ENCODE measurements around the gene PIF1. TPM values are rescaled to one million over a fixed set of nuclear protein-coding genes. Genes with fewer than 3 reads are reported as not detected.

Gene PIF1
- total RNA-seq, 4 donors from 2014 or later: 0.42 to 5.9 (median 1.5) TPM

DNA sequence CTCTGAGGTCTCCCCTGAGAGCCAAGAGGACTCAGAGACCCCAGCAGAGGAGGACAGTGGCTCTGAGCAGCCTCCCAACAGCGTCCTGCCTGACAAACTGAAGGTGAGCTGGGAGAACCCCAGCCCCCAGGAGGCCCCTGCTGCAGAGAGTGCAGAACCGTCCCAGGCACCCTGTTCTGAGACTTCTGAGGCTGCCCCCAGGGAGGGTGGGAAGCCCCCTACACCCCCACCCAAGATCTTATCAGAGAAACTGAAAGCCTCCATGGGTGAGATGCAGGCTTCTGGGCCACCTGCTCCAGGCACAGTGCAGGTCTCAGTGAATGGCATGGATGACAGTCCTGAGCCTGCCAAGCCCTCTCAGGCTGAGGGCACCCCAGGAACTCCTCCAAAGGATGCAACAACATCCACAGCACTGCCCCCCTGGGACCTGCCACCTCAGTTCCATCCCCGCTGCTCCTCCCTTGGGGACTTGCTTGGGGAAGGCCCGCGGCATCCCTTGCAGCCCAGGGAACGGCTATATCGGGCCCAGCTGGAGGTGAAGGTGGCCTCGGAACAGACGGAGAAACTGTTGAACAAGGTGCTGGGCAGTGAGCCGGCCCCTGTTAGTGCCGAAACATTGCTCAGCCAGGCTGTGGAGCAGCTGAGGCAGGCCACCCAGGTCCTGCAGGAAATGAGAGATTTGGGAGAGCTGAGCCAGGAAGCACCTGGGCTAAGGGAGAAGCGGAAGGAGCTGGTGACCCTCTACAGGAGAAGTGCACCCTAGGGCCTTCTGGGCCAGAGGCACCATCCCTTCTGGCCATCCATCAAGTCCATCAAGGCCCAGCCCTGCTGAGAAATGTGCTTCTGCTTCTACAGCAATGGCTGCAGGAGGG is 39.9 kb upstream of the PIF1 start:
- no peak overlapping the region for H3K4me3 ChIP-seq
- WGBS: 70% methylated on average over 3 of the region's 12 CpGs
- peaks cover 48% of the 10 kb centered on the region for H3K36me3 ChIP-seq
- no peak for DNase-seq (ENCODE audit: low spot score in 2 of 2)
- no peaks in the 10 kb centered on the region for H3K4me1 ChIP-seq
- TF ChIP-seq POLR2AphosphoS5 (IDR thresholded peaks at IDR 0.05) (no peak), POLR2A (IDR thresholded peaks at IDR 0.05) (no peak), EP300 (IDR thresholded peaks at IDR 0.05) (no peak)
- TF ChIP-seq, protein P1, sequence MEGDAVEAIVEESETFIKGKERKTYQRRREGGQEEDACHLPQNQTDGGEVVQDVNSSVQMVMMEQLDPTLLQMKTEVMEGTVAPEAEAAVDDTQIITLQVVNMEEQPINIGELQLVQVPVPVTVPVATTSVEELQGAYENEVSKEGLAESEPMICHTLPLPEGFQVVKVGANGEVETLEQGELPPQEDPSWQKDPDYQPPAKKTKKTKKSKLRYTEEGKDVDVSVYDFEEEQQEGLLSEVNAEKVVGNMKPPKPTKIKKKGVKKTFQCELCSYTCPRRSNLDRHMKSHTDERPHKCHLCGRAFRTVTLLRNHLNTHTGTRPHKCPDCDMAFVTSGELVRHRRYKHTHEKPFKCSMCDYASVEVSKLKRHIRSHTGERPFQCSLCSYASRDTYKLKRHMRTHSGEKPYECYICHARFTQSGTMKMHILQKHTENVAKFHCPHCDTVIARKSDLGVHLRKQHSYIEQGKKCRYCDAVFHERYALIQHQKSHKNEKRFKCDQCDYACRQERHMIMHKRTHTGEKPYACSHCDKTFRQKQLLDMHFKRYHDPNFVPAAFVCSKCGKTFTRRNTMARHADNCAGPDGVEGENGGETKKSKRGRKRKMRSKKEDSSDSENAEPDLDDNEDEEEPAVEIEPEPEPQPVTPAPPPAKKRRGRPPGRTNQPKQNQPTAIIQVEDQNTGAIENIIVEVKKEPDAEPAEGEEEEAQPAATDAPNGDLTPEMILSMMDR (IDR thresholded peaks at IDR 0.05): no peak
- H3K9me3 ChIP-seq: no peaks in the 10 kb centered on the region
- H3K27ac ChIP-seq: no peak overlapping the region
- no peaks in the 10 kb centered on the region for H3K27me3 ChIP-seq

DNA sequence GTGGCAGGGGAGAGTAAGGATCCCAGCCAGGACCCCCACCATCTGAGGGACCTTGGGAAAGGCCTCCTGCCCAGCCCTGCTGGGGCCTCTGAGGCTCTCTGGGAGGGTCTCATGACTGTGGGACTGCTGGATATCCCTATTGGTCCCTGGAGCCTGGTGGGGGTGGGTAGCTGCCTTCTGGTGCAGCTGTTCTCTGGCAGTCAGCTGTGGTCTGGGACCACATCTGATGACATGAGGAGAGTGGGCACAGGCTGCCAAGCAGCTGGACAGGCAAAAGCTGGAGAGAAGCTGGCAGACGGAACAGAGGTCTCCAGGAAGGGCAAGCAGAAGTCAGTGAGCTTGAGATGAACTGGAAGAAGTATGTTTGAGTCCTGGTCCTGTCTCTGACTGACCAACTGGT is 38.6 kb upstream of the PIF1 start:
- no peak overlapping the region for H3K27ac ChIP-seq
- no peak overlapping the region for H3K4me3 ChIP-seq
- no peaks in the 10 kb centered on the region for H3K4me1 ChIP-seq
- no peaks in the 10 kb centered on the region for H3K27me3 ChIP-seq
- 89% methylated on average over 1 of the region's 1 CpG for WGBS
- H3K36me3 ChIP-seq: peaks cover 56% of the 10 kb centered on the region
- DNase-seq (ENCODE audit: low spot score in 2 of 2): no peak
- TF ChIP-seq POLR2AphosphoS5 (IDR thresholded peaks at IDR 0.05) (no peak), EP300 (IDR thresholded peaks at IDR 0.05) (no peak), POLR2A (IDR thresholded peaks at IDR 0.05) (no peak)
- TF ChIP-seq, protein P1 (IDR thresholded peaks at IDR 0.05): no peak
- no peaks in the 10 kb centered on the region for H3K9me3 ChIP-seq

DNA sequence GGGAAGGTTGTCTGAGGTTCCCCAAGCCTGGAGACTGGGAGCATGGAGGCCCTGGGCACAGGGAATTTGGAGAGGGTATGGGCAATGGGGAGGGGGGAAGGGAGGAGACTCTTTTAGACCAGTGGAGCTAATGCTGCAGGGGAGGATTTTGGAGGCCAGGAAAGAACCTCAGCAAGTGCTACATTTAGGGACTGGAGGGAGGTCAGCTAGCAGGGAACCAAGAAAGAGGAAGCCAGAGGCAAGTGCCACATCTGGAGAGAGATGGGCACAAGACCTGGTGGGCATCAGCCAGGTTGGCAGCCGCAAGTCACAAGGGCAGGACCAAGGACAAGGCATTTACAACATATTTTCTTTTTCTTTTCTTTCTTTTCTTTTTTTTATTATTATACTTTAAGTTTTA is 37.0 kb upstream of the PIF1 start:
- Histone ChIP-seq H3K36me3 (peaks cover 56% of the 10 kb centered on the region), H3K4me1 (peaks cover 12% of the 10 kb centered on the region)
- 89% methylated on average over 1 of the region's 1 CpG for WGBS

DNA sequence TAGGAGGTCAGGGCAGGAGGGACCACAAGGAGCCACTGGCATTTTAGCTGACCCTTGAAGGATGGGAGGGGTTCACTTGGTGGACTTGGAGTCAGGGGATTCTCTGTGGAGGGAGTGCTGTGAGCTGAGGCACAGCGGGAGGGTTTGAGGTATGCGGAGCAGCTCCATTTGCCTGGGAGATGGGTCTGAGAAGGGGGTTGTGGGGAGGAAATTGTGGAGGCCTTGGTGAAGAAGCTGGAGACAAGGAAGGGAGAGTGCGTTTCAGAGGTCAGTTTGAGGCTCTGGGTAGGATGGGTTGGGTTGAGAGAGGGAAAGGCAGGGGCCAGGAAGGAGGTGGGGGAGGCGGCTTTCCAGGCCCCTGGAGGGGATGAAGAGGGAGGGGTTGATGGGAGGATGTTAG is 36.5 kb upstream of the PIF1 start:
- no peak for TF ChIP-seq EP300 (IDR thresholded peaks at IDR 0.05)
- TF ChIP-seq, protein P1 (IDR thresholded peaks at IDR 0.05): no peak
- TF ChIP-seq POLR2AphosphoS5 (IDR thresholded peaks at IDR 0.05): no peak
- TF ChIP-seq POLR2A (IDR thresholded peaks at IDR 0.05): no peak
- no peak for DNase-seq (ENCODE audit: low spot score in 2 of 2)
- Histone ChIP-seq H3K27ac (no peak overlapping the region), H3K4me3 (no peak overlapping the region), H3K4me1 (peaks cover 16% of the 10 kb centered on the region), H3K36me3 (peaks cover 55% of the 10 kb centered on the region), H3K9me3 (no peaks in the 10 kb centered on the region), H3K27me3 (no peaks in the 10 kb centered on the region)
- 84% methylated on average over 4 of the region's 4 CpGs for WGBS

More for the DNA sequence above, 37.0 kb upstream of the PIF1 start:
- Histone ChIP-seq H3K9me3 (no peaks in the 10 kb centered on the region), H3K4me3 (no peak overlapping the region), H3K27ac (no peak overlapping the region), H3K27me3 (no peaks in the 10 kb centered on the region)
- TF ChIP-seq, protein P1 (IDR thresholded peaks at IDR 0.05): no peak
- no peak for TF ChIP-seq POLR2A (IDR thresholded peaks at IDR 0.05)
- no peak for TF ChIP-seq EP300 (IDR thresholded peaks at IDR 0.05)
- no peak for TF ChIP-seq POLR2AphosphoS5 (IDR thresholded peaks at IDR 0.05)
- no peak for DNase-seq (ENCODE audit: low spot score in 2 of 2)

DNA sequence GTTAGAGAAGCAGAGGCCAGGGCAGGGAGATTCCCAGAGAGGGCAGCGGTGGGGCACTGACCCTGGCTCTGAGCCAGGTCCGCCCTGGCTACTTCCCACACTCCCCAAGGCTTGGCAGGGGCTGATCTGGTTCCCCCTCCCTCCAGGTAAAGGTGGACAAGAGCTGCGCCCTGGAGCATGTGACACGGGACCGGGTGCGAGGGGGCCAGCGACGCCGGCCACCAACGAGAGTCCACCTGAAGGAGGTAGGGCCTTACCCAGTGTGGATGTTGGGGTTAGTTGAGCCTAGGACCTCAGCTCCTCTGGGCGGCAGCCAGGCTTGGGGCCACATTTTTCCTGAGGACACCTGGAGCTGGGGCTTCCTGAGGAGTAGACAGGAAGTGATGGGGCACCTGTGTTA is 35.9 kb upstream of the PIF1 start:
- H3K27ac ChIP-seq: no peak overlapping the region
- H3K27me3 ChIP-seq: no peaks in the 10 kb centered on the region
- no peak for DNase-seq (ENCODE audit: low spot score in 2 of 2)
- H3K4me3 ChIP-seq: no peak overlapping the region
- TF ChIP-seq POLR2A (IDR thresholded peaks at IDR 0.05) (no peak), POLR2AphosphoS5 (IDR thresholded peaks at IDR 0.05) (no peak), EP300 (IDR thresholded peaks at IDR 0.05) (no peak)
- TF ChIP-seq, protein P1 (IDR thresholded peaks at IDR 0.05): no peak
- peaks cover 52% of the 10 kb centered on the region for H3K36me3 ChIP-seq
- peaks cover 22% of the 10 kb centered on the region for H3K4me1 ChIP-seq
- 100% methylated on average over 1 of the region's 11 CpGs for WGBS
- no peaks in the 10 kb centered on the region for H3K9me3 ChIP-seq
